Endodermal cell (in vitro differentiated cells): ENCODE measurements around the gene ARL4D. TPM values are rescaled to one million over a fixed set of nuclear protein-coding genes. Genes with fewer than 3 reads are reported as not detected.

Experiments
- DNase-seq: peaks from one replicate; pipeline ENCODE4 v3.0.0-alpha.2; 2017
- H3K27ac ChIP-seq: 2 replicates; pipeline ENCODE4 v1.5.1; 2013; ENCODE audit warnings: mild to moderate bottlenecking, low read depth, low read length, moderate library complexity
- H3K27me3 ChIP-seq: 2 replicates; pipeline ENCODE4 v1.6.1; 2013; ENCODE audit warnings: mild to moderate bottlenecking, low read length, moderate library complexity; ENCODE audit not compliant: insufficient read depth, control insufficient read depth, poor library complexity, severe bottlenecking
- H3K36me3 ChIP-seq: 2 replicates; pipeline ENCODE4 v1.7.0; 2013; ENCODE audit warnings: mild to moderate bottlenecking, low read length, moderate library complexity; ENCODE audit not compliant: control insufficient read depth, insufficient read depth
- H3K4me1 ChIP-seq: one replicate; pipeline ENCODE4 v1.7.0; 2013; ENCODE audit warnings: low read length; ENCODE audit not compliant: control insufficient read depth, insufficient read depth
- H3K4me3 ChIP-seq: 2 replicates; pipeline ENCODE4 v1.5.1; 2013; ENCODE audit warnings: mild to moderate bottlenecking, low read length, moderate library complexity
- H3K9ac ChIP-seq: 2 replicates; pipeline ENCODE4 v1.6.1; 2013; ENCODE audit warnings: mild to moderate bottlenecking, low read length, moderate library complexity; ENCODE audit not compliant: poor library complexity, severe bottlenecking; ENCODE audit errors: extremely low read depth
- H3K9me3 ChIP-seq: 2 replicates; pipeline ENCODE4 v1.6.1; 2013; ENCODE audit warnings: mild to moderate bottlenecking, low read length, moderate library complexity; ENCODE audit not compliant: control insufficient read depth
- H3K27ac Mint-ChIP-seq: 2 replicates; pipeline ENCODE4 v1.8.0; 2020; ENCODE audit warnings: mixed read lengths
- H3K27me3 Mint-ChIP-seq: 2 replicates; pipeline ENCODE4 v1.8.0; 2021; ENCODE audit warnings: mild to moderate bottlenecking, mixed read lengths; ENCODE audit not compliant: insufficient read depth
- H3K36me3 Mint-ChIP-seq: 2 replicates; pipeline ENCODE4 v1.8.0; 2020; ENCODE audit warnings: low read depth, mixed read lengths
- H3K4me1 Mint-ChIP-seq: 2 replicates; pipeline ENCODE4 v1.8.0; 2020; ENCODE audit warnings: mixed read lengths
- H3K4me3 Mint-ChIP-seq: 2 replicates; pipeline ENCODE4 v1.8.0; 2020; ENCODE audit warnings: mild to moderate bottlenecking, moderate library complexity, mixed read lengths
- H3K9me3 Mint-ChIP-seq: 2 replicates; pipeline ENCODE4 v1.8.0; 2020; ENCODE audit warnings: mild to moderate bottlenecking, mixed read lengths
- CTCF ChIP-seq: fragments of 200-600 bp; sonication (generic); conservative IDR thresholded peaks from 2 replicates; pipeline ENCODE4 v1.5.0; 2021; ENCODE audit warnings: antibody characterized with exemption, mild to moderate bottlenecking
- WGBS, 2 experiments: methylation state at CpG; one replicate each; pipeline versions ENCODE4 v1.1.5 to v1.1.7; 2013; ENCODE audit warnings: missing lambda C conversion rate in 2 of 2, mixed read lengths in 1 of 2; ENCODE audit not compliant: insufficient coverage in 1 of 2, insufficient read length in 1 of 2; 5-methylcytosine and 5-hydroxymethylcytosine counted together
- total RNA-seq, 2 donors: library from RNA; stranded (reverse); fragmentation: NEBNext Ultra II Directional in 1 of 2; extraction: Animal tissue kit (Norgen Biotek cat#: 25700) in 1 of 2; gene quantifications; 2 replicates in 1 of 2; 3 replicates in 1 of 2; pipeline ENCODE4 v1.2.1, GENCODE V29; 2021

The ARL4D gene
- total RNA-seq, 2 donors from 2014 or later: 129 to 142 TPM

- H3K9ac ChIP-seq: no peak overlapping the region
- no peak for DNase-seq
- Mint-ChIP-seq H3K36me3 (peaks cover 16% of the 10 kb centered on the region), H3K4me3 (no peak overlapping the region), H3K27me3 (peaks cover 6% of the 10 kb centered on the region), H3K4me1 (peaks cover 38% of the 10 kb centered on the region), H3K9me3 (peaks cover 13% of the 10 kb centered on the region), H3K27ac (no peak overlapping the region)
- H3K36me3 ChIP-seq: peaks cover 9% of the 10 kb centered on the region
- no peaks in the 10 kb centered on the region for H3K9me3 ChIP-seq
- no peaks in the 10 kb centered on the region for H3K27me3 ChIP-seq
- WGBS, 2 experiments: 81 to 89% methylated on average over 3 to 6 of the region's 6 CpGs
- no peak for TF ChIP-seq CTCF
- H3K4me3 ChIP-seq: no peak overlapping the region
- H3K27ac ChIP-seq: no peak overlapping the region
- H3K4me1 ChIP-seq: peaks cover 7% of the 10 kb centered on the region
Observed at GRCh38 chr17:43410557-43411368, 12.0 kb downstream of the ARL4D start.

GRCh38 chr17:43411369-43411677 lies 12.5 kb downstream of the ARL4D start:
- H3K27me3 ChIP-seq: no peaks in the 10 kb centered on the region
- no peak overlapping the region for H3K27ac ChIP-seq
- no peak for DNase-seq
- peaks cover 7% of the 10 kb centered on the region for H3K4me1 ChIP-seq
- H3K4me3 ChIP-seq: no peak overlapping the region
- Mint-ChIP-seq H3K27me3 (peaks cover 9% of the 10 kb centered on the region), H3K9me3 (peaks cover 13% of the 10 kb centered on the region), H3K4me1 (peaks cover 38% of the 10 kb centered on the region), H3K36me3 (peaks cover 16% of the 10 kb centered on the region), H3K27ac (no peak overlapping the region), H3K4me3 (no peak overlapping the region)
- H3K9ac ChIP-seq: no peak overlapping the region
- no peaks in the 10 kb centered on the region for H3K9me3 ChIP-seq
- peaks cover 9% of the 10 kb centered on the region for H3K36me3 ChIP-seq
- no peak for TF ChIP-seq CTCF

- 80 to 86% methylated on average over 1 to 5 of the region's 6 CpGs for WGBS, 2 experiments
- peaks cover 9% of the 10 kb centered on the region for H3K36me3 ChIP-seq
- H3K9me3 Mint-ChIP-seq: peaks cover 13% of the 10 kb centered on the region
- H3K4me1 Mint-ChIP-seq: peaks cover 37% of the 10 kb centered on the region
- H3K9ac ChIP-seq: no peak overlapping the region
- H3K36me3 Mint-ChIP-seq: peaks cover 16% of the 10 kb centered on the region
- peaks cover 13% of the 10 kb centered on the region for H3K27me3 Mint-ChIP-seq
- TF ChIP-seq CTCF: no peak
- no peak overlapping the region for H3K27ac Mint-ChIP-seq
- H3K4me1 ChIP-seq: peaks cover 5% of the 10 kb centered on the region
- no peak overlapping the region for H3K27ac ChIP-seq
- no peaks in the 10 kb centered on the region for H3K9me3 ChIP-seq
- no peak overlapping the region for H3K4me3 ChIP-seq
- no peak for DNase-seq
- H3K4me3 Mint-ChIP-seq: no peak overlapping the region
- no peaks in the 10 kb centered on the region for H3K27me3 ChIP-seq
Observed at GRCh38 chr17:43411749-43412148, 13.0 kb downstream of the ARL4D start.
